ENCODE measurements around the gene ADGRB3. TPM values are rescaled to one million over a fixed set of nuclear protein-coding genes. Genes with fewer than 3 reads are reported as not detected.

ADGRB3 gene
- total RNA-seq, 3 donors from 2014 or later: 1.1 to 2.3 (median 1.2) TPM

DNA sequence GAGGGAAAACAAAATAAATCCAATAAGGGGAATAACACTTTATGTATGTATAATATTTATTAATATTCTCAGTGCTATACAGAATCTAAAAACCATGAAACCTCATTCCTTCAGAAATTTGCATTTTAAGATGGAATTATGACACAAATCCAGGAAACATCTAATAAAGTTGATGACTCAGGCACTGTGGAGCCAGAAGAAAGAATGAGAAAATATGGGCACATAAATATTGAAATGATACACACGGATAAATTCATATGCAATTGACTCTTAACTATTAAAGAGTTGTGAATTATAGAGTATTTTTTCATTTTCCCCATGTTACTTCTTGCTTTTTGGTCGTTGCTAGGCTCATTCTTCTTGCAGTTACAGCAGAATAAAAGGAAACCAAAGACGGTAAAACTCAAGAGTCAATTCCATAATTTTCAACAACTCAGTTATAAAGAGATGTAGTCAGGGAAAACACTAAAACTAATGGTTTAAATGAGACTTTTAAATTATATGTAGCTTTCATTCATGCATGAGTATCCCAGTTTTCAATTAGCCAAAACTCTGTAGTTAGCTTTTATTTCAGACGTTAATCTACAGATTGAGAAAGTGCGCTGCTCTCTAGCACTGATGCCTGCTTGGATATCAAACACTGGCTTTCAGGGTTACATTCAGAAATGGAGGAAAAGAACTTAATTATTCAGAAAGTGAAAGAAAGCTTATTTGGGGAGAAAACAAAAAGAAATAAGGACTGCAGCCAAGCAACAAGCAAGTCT lies 95.4 kb downstream of the ADGRB3 start:
- Histone ChIP-seq H3K27ac (no peak overlapping the region), H3K9me3 (no peaks in the 10 kb centered on the region), H3K27me3 (no peaks in the 10 kb centered on the region), H3K4me1 (no peaks in the 10 kb centered on the region), H3K36me3 (no peaks in the 10 kb centered on the region), H3K4me3 (no peak overlapping the region)
- DNase-seq (ENCODE audit: low spot score in 2 of 2): no peak
- intact Hi-C loops (cut with DNase I; ENCODE audit: low total_unique reads): no loop called here
- no peak for TF ChIP-seq POLR2A (IDR thresholded peaks at IDR 0.05)
- no peak for TF ChIP-seq POLR2AphosphoS5 (IDR thresholded peaks at IDR 0.05)
- TF ChIP-seq, protein P1, sequence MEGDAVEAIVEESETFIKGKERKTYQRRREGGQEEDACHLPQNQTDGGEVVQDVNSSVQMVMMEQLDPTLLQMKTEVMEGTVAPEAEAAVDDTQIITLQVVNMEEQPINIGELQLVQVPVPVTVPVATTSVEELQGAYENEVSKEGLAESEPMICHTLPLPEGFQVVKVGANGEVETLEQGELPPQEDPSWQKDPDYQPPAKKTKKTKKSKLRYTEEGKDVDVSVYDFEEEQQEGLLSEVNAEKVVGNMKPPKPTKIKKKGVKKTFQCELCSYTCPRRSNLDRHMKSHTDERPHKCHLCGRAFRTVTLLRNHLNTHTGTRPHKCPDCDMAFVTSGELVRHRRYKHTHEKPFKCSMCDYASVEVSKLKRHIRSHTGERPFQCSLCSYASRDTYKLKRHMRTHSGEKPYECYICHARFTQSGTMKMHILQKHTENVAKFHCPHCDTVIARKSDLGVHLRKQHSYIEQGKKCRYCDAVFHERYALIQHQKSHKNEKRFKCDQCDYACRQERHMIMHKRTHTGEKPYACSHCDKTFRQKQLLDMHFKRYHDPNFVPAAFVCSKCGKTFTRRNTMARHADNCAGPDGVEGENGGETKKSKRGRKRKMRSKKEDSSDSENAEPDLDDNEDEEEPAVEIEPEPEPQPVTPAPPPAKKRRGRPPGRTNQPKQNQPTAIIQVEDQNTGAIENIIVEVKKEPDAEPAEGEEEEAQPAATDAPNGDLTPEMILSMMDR (IDR thresholded peaks at IDR 0.05): no peak

DNA sequence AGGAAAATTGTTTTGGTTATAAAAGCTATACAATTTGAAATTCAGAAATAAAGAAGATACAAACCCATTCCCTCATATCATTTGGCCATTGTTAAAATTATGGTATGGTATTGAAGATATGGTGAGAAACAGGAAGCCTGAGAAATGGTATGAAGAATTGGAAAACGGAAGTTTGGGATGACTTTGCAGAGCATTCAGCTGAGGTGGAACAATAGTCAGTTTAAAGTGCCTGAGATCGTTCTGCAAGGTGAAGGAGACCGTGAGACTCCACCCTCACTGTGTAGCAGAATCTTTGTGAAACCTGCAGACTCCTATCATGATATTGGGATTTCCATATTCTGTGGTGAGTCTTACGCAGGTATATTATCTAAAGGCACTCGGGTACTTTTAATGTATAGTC lies 97.3 kb downstream of the ADGRB3 start:
- intact Hi-C loops (cut with DNase I; ENCODE audit: low total_unique reads): no loop called here
- Histone ChIP-seq H3K27ac (no peak overlapping the region), H3K36me3 (no peaks in the 10 kb centered on the region), H3K4me3 (no peak overlapping the region), H3K9me3 (no peaks in the 10 kb centered on the region), H3K4me1 (no peaks in the 10 kb centered on the region), H3K27me3 (no peaks in the 10 kb centered on the region)
- no peak for TF ChIP-seq POLR2A (IDR thresholded peaks at IDR 0.05)
- TF ChIP-seq POLR2AphosphoS5 (IDR thresholded peaks at IDR 0.05): no peak
- TF ChIP-seq, protein P1 (IDR thresholded peaks at IDR 0.05): no peak
- DNase-seq (ENCODE audit: low spot score in 2 of 2): no peak

DNA sequence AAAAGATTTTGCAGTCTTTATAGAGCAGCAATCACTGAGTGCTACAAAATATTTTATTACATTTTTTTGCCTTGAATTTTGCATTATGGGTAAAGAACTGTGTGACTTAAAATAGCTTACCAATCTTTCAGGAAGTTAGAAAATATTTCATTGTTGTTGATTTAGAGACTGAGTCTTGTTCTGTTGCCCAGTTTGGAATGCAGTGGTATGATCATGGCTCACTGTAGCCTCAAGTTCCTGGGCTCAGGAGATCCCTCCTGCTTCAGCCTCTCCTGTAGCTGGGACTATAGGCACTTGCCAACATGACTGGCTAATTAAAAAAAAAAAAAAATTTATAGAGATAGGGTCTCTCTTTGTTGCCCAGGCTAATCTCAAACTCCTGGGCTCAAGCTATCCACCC lies 100.8 kb downstream of the ADGRB3 start:
- intact Hi-C loops (cut with DNase I; ENCODE audit: low total_unique reads): no loop called here
- no peak for TF ChIP-seq POLR2A (IDR thresholded peaks at IDR 0.05)
- TF ChIP-seq, protein P1 (IDR thresholded peaks at IDR 0.05): no peak
- TF ChIP-seq POLR2AphosphoS5 (IDR thresholded peaks at IDR 0.05): no peak
- Histone ChIP-seq H3K9me3 (no peaks in the 10 kb centered on the region), H3K36me3 (no peaks in the 10 kb centered on the region), H3K27ac (no peak overlapping the region), H3K27me3 (no peaks in the 10 kb centered on the region), H3K4me1 (no peaks in the 10 kb centered on the region), H3K4me3 (no peak overlapping the region)
- no peak for DNase-seq (ENCODE audit: low spot score in 2 of 2)

DNA sequence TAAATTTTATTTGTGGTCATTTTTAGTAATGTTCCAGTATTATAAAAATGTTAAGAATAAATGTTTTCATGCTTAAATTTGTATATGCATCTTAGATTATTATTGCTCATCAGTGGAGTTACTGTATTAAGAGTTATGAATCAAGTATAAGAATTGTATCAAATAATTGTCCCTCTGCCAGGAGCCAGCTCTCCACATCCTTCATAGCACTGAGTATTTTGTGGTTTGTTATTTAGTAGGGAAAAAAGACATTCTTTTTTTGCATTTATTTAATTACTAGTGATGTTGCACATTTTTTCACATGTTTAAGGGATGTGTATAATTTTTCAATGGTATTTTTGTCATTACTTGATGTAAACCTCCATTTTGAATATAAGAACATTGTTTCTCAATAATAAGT lies 102.0 kb downstream of the ADGRB3 start:
- intact Hi-C loops (cut with DNase I; ENCODE audit: low total_unique reads): no loop called here
- Histone ChIP-seq H3K27me3 (no peaks in the 10 kb centered on the region), H3K4me3 (no peak overlapping the region), H3K36me3 (no peaks in the 10 kb centered on the region), H3K4me1 (no peaks in the 10 kb centered on the region), H3K9me3 (no peaks in the 10 kb centered on the region), H3K27ac (no peak overlapping the region)
- TF ChIP-seq, protein P1 (IDR thresholded peaks at IDR 0.05): no peak
- no peak for TF ChIP-seq POLR2AphosphoS5 (IDR thresholded peaks at IDR 0.05)
- no peak for TF ChIP-seq POLR2A (IDR thresholded peaks at IDR 0.05)
- DNase-seq (ENCODE audit: low spot score in 2 of 2): no peak

DNA sequence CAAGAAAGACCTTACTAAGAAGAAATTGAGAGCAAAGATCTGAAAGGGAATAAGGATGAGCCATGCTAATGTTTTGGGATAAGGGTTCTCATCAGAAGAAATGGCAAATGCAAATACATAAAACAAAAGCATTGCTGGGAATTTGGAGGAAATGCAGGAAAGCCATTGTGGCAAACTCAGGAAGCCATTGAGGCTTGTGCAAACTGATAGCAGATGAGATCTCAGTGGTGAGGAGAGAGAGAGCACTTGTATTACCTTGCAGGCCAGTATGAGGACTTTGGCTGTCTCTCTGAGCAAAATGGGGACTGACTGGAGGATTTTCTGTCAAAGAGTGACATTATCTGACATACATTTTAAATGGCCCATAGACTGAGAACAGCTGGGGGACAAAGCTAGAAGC lies 103.0 kb downstream of the ADGRB3 start:
- H3K27me3 ChIP-seq: no peaks in the 10 kb centered on the region
- H3K27ac ChIP-seq: no peak overlapping the region
- H3K4me3 ChIP-seq: no peak overlapping the region
- no peaks in the 10 kb centered on the region for H3K4me1 ChIP-seq
- no peak for TF ChIP-seq POLR2AphosphoS5 (IDR thresholded peaks at IDR 0.05)
- TF ChIP-seq, protein P1 (IDR thresholded peaks at IDR 0.05): no peak
- TF ChIP-seq POLR2A (IDR thresholded peaks at IDR 0.05): no peak
- intact Hi-C loops (cut with DNase I; ENCODE audit: low total_unique reads): no loop called here
- DNase-seq (ENCODE audit: low spot score in 2 of 2): no peak
- H3K9me3 ChIP-seq: no peaks in the 10 kb centered on the region
- no peaks in the 10 kb centered on the region for H3K36me3 ChIP-seq

All from breast epithelium (tissue), 4 donors.